Measurements from ENCODE around the gene TNFAIP3.
A peak's percentile ranks its signal among the peaks of the same experiment; 100 is the strongest.

Gene TNFAIP3

DNA sequence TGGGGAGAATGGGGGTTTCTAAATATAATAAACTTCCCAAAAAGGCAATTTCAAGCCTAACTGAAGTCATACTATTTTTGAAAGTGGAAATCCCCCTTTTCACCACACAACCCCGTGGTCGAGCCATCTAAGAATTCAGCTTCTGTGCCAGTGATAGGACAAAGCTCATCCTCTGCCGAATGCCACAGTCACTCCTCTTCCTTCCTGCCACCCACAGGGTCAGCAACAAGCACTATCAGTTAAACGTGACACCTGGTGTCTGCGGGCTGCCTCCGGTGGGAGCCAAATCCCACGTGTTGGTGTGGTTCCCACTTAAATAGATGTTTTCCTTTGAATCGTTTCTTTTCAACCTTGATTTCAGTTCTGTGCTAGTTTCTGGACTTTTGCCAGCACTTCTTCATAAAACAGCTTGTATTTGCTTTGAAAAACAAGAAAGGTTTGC lies 60.7 kb downstream of the TNFAIP3 start:
- DNase-seq, result peak; percentile 85

DNA sequence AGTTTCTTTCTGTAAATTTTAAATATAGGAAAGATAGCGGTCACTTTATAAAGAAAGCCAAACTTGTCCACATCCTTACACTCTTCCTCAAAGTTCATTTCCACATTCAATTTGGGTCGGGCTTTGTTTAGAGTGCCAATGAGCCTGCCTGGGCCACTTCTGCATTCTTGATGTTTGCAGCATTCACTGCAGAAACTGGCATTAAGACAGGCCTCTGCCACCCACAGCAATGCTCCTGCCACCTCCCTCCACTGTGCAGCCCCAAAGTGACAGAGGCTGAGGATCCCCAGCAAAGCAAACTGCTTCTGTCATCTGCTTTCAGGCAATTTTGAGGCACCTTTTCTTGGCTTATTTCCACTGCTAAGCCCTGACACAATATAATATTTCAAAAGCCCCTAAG lies 61.2 kb downstream of the TNFAIP3 start:
- no peak for DNase-seq

DNA sequence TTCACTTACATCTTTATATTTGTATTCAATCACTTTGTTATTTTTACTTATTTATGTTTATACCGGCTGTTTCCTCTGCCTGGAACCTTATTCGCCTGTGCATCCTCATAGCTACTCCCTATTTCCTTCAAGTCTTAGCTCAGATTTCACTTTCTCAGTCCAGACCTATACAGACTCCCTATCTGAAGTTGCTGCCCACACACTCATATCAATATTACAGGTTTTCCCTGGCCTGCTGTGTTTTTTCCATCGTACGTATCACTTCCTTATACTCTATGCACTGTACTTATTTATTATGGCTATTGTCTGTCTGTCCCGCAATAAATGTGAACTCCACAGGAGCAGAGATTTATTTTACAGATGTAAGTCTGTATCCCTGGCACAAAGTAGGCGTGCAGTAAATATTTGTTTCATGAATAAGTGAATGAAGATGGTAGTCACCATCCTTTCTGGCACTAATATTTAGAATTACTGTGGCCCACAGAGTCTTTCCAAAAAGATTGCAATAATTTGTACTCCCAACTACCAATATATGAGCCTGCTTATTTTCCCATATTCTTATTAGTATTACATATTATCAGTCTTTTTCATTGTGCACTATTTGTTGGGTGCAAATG lies 64.9 kb downstream of the TNFAIP3 start:
- no peak for DNase-seq
